ENCODE results near the gene SORBS2.

Gene SORBS2

DNA sequence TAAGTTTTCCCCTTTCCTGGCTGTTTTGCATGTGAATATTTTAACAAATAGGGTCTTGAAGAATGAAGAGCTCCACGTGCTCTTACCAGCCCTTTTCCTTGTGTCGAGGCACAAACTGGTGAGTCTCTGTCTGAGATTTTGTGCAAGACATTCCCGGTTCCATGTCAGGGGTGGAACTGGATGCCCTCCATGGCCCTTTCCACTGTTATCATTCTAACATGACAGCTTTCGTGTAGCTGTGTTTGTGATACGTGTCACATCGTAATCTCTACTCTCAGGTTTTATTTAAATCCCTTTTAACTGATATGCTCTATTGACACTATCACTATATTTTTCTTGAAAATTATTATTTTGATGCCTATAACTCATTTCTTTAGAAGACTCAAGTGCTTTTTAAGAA is 130.4 kb downstream of the SORBS2 start:
- DNase-seq (ENCODE audit: low read depth) = no peak
- H3K4me3 ChIP-seq (ENCODE audit: low read depth, low read length) = no peak overlapping the region
- TF ChIP-seq MYC (IDR thresholded peaks at IDR 0.05; ENCODE audit: low read depth, low read length) (no peak), POLR2A (IDR thresholded peaks at IDR 0.05; ENCODE audit: extremely low read depth, insufficient read length) (no peak)
- TF ChIP-seq, protein P1, sequence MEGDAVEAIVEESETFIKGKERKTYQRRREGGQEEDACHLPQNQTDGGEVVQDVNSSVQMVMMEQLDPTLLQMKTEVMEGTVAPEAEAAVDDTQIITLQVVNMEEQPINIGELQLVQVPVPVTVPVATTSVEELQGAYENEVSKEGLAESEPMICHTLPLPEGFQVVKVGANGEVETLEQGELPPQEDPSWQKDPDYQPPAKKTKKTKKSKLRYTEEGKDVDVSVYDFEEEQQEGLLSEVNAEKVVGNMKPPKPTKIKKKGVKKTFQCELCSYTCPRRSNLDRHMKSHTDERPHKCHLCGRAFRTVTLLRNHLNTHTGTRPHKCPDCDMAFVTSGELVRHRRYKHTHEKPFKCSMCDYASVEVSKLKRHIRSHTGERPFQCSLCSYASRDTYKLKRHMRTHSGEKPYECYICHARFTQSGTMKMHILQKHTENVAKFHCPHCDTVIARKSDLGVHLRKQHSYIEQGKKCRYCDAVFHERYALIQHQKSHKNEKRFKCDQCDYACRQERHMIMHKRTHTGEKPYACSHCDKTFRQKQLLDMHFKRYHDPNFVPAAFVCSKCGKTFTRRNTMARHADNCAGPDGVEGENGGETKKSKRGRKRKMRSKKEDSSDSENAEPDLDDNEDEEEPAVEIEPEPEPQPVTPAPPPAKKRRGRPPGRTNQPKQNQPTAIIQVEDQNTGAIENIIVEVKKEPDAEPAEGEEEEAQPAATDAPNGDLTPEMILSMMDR (IDR thresholded peaks at IDR 0.05; ENCODE audit: low read depth, low read length) = no peak
- TF ChIP-seq, protein P2, sequence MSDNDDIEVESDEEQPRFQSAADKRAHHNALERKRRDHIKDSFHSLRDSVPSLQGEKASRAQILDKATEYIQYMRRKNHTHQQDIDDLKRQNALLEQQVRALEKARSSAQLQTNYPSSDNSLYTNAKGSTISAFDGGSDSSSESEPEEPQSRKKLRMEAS (IDR thresholded peaks at IDR 0.05; ENCODE audit: low read depth, low read length) = no peak

DNA sequence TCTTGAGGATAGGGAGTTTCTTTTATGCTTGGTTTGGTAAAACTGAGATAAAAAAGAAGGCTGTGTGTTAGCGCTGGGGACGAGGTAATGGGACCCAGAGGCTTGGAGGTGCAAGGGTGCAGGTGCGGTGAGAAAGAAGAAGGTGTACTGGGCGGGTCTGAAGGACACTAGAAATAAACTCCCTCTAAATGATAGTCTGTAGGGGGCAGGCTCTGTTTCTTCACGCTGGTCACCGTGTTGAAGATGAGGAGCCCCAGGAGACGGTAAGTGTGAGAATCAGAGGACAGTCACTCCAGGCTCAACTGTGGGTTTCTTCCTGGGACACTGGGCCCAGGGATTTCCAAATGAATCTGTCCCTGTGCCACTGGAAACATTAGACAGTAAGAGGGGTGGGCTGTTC is 131.4 kb downstream of the SORBS2 start:
- no peak for TF ChIP-seq POLR2A (IDR thresholded peaks at IDR 0.05; ENCODE audit: extremely low read depth, insufficient read length)
- TF ChIP-seq, protein P1 (IDR thresholded peaks at IDR 0.05; ENCODE audit: low read depth, low read length) = no peak
- TF ChIP-seq MYC (IDR thresholded peaks at IDR 0.05; ENCODE audit: low read depth, low read length) = no peak
- TF ChIP-seq, protein P2 (IDR thresholded peaks at IDR 0.05; ENCODE audit: low read depth, low read length) = no peak
- H3K4me3 ChIP-seq (ENCODE audit: low read depth, low read length) = no peak overlapping the region
- DNase-seq (ENCODE audit: low read depth) = no peak

DNA sequence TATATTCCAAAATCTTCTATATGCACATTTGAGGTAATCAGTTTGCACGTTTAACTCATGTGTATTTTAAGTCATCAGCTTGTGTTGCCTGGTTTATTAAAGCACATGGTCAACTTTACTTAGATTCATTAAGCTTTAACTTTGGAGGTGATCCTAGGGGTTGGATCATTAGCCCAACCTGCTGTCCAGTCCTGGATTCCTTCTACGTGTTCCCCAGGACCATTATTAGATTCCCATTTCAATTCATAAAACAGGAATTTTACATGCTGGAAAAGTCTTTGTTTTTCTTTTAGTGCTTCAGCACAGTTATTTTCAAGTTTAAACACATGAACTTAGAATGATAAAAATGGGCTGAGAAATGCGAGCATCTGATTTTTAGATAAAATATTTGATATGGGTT is 132.5 kb downstream of the SORBS2 start:
- H3K4me3 ChIP-seq (ENCODE audit: low read depth, low read length) = no peak overlapping the region
- TF ChIP-seq, protein P2 (IDR thresholded peaks at IDR 0.05; ENCODE audit: low read depth, low read length) = no peak
- TF ChIP-seq, protein P1 (IDR thresholded peaks at IDR 0.05; ENCODE audit: low read depth, low read length) = no peak
- TF ChIP-seq POLR2A (IDR thresholded peaks at IDR 0.05; ENCODE audit: extremely low read depth, insufficient read length) = no peak
- TF ChIP-seq MYC (IDR thresholded peaks at IDR 0.05; ENCODE audit: low read depth, low read length) = no peak
- DNase-seq (ENCODE audit: low read depth) = no peak

DNA sequence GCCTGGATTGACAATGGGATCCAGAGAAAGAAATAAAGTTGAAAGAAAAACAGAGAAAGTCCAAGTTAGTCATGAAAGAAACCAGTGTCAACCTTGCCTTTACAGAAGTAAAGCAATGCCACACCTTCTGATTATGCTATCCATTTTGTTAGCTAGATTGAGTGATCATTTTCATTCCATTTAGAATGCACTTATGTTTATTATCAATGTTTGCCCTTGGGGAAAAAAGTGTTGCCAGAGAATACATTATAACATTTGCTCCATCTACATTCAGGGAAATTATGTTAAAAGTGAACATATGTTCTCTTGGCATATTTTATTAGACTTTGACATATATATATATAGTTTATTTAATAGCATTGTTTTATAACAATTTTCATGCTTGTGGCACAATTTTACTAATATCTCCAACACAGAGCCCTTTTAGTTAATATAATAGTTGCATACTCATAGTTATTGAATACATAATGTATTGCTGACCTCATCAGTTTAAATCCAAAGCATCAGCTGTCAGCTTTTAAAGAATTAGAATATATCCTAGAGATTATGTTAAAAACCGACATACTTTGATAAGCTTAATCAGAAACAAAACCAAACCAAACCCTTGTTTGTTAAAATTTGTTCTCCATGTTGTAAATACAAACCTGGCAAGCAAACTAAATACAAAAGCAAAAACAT is 134.2 kb downstream of the SORBS2 start:
- TF ChIP-seq MYC (IDR thresholded peaks at IDR 0.05; ENCODE audit: low read depth, low read length) = no peak
- TF ChIP-seq, protein P2 (IDR thresholded peaks at IDR 0.05; ENCODE audit: low read depth, low read length) = no peak
- TF ChIP-seq POLR2A (IDR thresholded peaks at IDR 0.05; ENCODE audit: extremely low read depth, insufficient read length) = no peak
- TF ChIP-seq, protein P1 (IDR thresholded peaks at IDR 0.05; ENCODE audit: low read depth, low read length) = no peak

DNA sequence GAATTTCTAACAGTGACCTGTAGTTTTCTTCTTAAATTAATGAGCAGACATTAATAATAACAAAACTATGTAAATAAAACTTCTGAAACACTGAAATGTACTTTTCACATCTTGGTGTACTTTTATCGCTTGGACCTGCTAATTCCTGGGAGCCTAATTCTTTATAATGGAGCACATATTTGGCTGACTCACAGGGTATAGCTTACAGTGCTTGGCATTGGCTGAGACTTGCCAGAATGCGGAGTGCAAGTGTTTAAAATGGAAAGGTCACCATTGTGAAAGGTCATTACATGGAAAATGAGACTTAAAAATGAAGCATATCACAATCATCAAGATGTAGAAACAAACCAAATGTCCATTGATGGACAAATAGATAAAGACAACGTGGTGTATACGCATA is 139.4 kb downstream of the SORBS2 start:
- no peak for TF ChIP-seq MYC (IDR thresholded peaks at IDR 0.05; ENCODE audit: low read depth, low read length)
- TF ChIP-seq, protein P2 (IDR thresholded peaks at IDR 0.05; ENCODE audit: low read depth, low read length) = no peak
- no peak for TF ChIP-seq POLR2A (IDR thresholded peaks at IDR 0.05; ENCODE audit: extremely low read depth, insufficient read length)
- DNase-seq (ENCODE audit: low read depth) = no peak
- no peak overlapping the region for H3K4me3 ChIP-seq (ENCODE audit: low read depth, low read length)

More for the DNA sequence above, 134.2 kb downstream of the SORBS2 start:
- no peak for DNase-seq (ENCODE audit: low read depth)
- H3K4me3 ChIP-seq (ENCODE audit: low read depth, low read length) = no peak overlapping the region

DNA sequence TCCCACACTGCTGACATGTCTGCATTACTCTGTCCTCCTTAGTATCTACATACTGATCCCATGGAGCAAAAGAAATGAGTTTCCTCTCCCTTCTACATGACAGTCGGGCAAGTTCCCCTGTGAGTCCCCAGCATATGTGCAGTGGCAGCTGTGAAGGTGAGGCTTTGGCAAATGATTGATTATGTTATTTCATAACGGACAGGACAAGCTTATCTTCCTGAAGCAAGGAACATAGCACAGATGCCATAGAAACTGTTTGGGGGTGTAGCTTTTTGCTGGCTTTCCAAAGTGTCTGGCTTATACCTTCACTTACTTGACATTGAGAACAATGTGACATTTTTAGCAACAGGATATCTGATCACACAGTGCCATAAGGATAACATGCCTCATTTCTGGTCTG is 139.8 kb downstream of the SORBS2 start:
- no peak overlapping the region for H3K4me3 ChIP-seq (ENCODE audit: low read depth, low read length)
- TF ChIP-seq, protein P1 (IDR thresholded peaks at IDR 0.05; ENCODE audit: low read depth, low read length) = no peak
- TF ChIP-seq MYC (IDR thresholded peaks at IDR 0.05; ENCODE audit: low read depth, low read length) (no peak), POLR2A (IDR thresholded peaks at IDR 0.05; ENCODE audit: extremely low read depth, insufficient read length) (no peak)
- TF ChIP-seq, protein P2 (IDR thresholded peaks at IDR 0.05; ENCODE audit: low read depth, low read length) = no peak
- no peak for DNase-seq (ENCODE audit: low read depth)

Data from NB4 (cell line).